CD4-positive, alpha-beta T cell treated with Interleukin-2 at 100 ng/mL for 4 hours (primary cell): ENCODE results near the gene LRRC8B.
A peak's percentile ranks its signal among the peaks of the same experiment; 100 is the strongest.
"Not testable (repeated sequence)": the region's sequence is repeated elsewhere in the genome, so short reads cannot be mapped to it uniquely, and the experiment has no call there.

Experiments
- DNase-seq: peaks from one replicate; pipeline ENCODE4 v3.0.0-alpha.2; 2020; ENCODE audit warnings: low spot score

Gene LRRC8B

GRCh38 chr1:89525169-89525855 lies 683 bp downstream of the LRRC8B start:
- peak; percentile 24 for DNase-seq

- no peak for DNase-seq
Observed at GRCh38 chr1:89527256-89527655, 2.6 kb downstream of the LRRC8B start.

GRCh38 chr1:89527750-89528381 lies 3.2 kb downstream of the LRRC8B start:
- DNase-seq, result no peak

GRCh38 chr1:89528382-89528780 lies 3.8 kb downstream of the LRRC8B start:
- DNase-seq, result no peak

- no peak for DNase-seq
Observed at GRCh38 chr1:89529196-89529595, 4.6 kb downstream of the LRRC8B start.

- DNase-seq, result no peak
Observed at GRCh38 chr1:89530444-89531089, 5.9 kb downstream of the LRRC8B start.

GRCh38 chr1:89531480-89532139 lies 7.0 kb downstream of the LRRC8B start:
- no peak for DNase-seq

- no peak for DNase-seq
Observed at GRCh38 chr1:89532228-89532627, 7.6 kb downstream of the LRRC8B start.

- no peak for DNase-seq
Observed at GRCh38 chr1:89532866-89533265, 8.2 kb downstream of the LRRC8B start.

GRCh38 chr1:89535537-89535936 lies 10.9 kb downstream of the LRRC8B start:
- DNase-seq, result no peak

- DNase-seq, result no peak
Observed at GRCh38 chr1:89536555-89537341, 12.1 kb downstream of the LRRC8B start.

GRCh38 chr1:89538361-89538760 lies 13.7 kb downstream of the LRRC8B start:
- DNase-seq, result no peak

- DNase-seq, result no peak
Observed at GRCh38 chr1:89539128-89539527, 14.5 kb downstream of the LRRC8B start.

- DNase-seq, result no peak
Observed at GRCh38 chr1:89540406-89540970, 15.9 kb downstream of the LRRC8B start.

GRCh38 chr1:89542345-89542744 lies 17.7 kb downstream of the LRRC8B start:
- DNase-seq, result no peak

GRCh38 chr1:89543632-89544031 lies 19.0 kb downstream of the LRRC8B start:
- DNase-seq, result not testable (repeated sequence)

- peak; percentile 30 for DNase-seq
Observed at GRCh38 chr1:89545264-89546038, 20.8 kb downstream of the LRRC8B start.

- peak; percentile 30 for DNase-seq
Observed at GRCh38 chr1:89546082-89546889, 21.7 kb downstream of the LRRC8B start.

GRCh38 chr1:89546934-89547562 lies 22.4 kb downstream of the LRRC8B start:
- no peak for DNase-seq
